IgD-negative memory B cell (primary cell): ENCODE data around the gene HSDL2. TPM values are rescaled to one million over a fixed set of nuclear protein-coding genes. Genes with fewer than 3 reads are reported as not detected.
"Not testable (repeated sequence)": the region's sequence is repeated elsewhere in the genome, so short reads cannot be mapped to it uniquely, and the experiment has no call there.

Source experiments
- H3K27ac Mint-ChIP-seq, 3 donors: one replicate each; pipeline ENCODE4 v1.8.0; 2020 to 2022; ENCODE audit warnings: mild to moderate bottlenecking in 3 of 3, mixed read lengths in 3 of 3, moderate library complexity in 1 of 3
- H3K27me3 Mint-ChIP-seq: one replicate; pipeline ENCODE4 v1.8.0; 2021; ENCODE audit warnings: mixed read lengths
- H3K36me3 Mint-ChIP-seq: one replicate; pipeline ENCODE4 v1.8.0; 2020; ENCODE audit warnings: mild to moderate bottlenecking, mixed read lengths
- H3K4me1 Mint-ChIP-seq, 3 donors: one replicate each; pipeline ENCODE4 v1.8.0; 2020 to 2022; ENCODE audit warnings: mixed read lengths in 3 of 3, mild to moderate bottlenecking in 1 of 3
- H3K4me3 Mint-ChIP-seq, 4 donors: one replicate each; pipeline ENCODE4 v1.8.0; 2020 to 2022; ENCODE audit warnings: mild to moderate bottlenecking in 4 of 4, mixed read lengths in 4 of 4, moderate library complexity in 3 of 4
- H3K9me3 Mint-ChIP-seq, 3 donors: one replicate each; pipeline ENCODE4 v1.8.0; 2020 to 2021; ENCODE audit warnings: mixed read lengths in 3 of 3, mild to moderate bottlenecking in 1 of 3
- polyA plus RNA-seq: library from polyadenylated mRNA; unstranded; fragments of 300-500 nt; fragmentation: Illumina TruSeq; gene quantifications from one replicate; pipeline ENCODE4 v1.2.3, GENCODE V29; 2021

HSDL2 gene
- polyA plus RNA-seq, 1 donor from 2014 or later, result 20.5 TPM

DNA sequence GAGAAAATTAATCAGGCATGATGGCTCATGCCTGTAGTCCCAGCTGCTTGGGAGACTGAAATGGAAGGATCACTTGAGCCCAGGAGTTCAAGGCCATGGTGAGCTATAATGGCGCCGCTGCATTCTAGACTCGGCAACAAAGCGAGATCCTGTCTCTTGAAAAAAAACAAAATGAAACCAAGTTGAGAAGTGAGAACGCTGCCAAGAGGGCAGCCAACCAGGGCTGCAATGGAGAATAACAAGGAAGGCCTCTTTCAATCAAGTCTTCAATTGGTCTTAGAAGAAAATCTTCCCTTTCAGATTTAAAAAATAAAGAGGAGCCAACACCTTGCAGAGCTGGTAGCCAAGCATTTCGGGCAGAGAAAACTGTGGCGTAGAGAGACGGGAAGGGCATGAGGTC lies 121.4 kb downstream of the HSDL2 start:
- Mint-ChIP-seq H3K36me3 (peaks cover 4% of the 10 kb centered on the region), H3K9me3 (no peaks in the 10 kb centered on the region), H3K27ac (no peak overlapping the region), H3K27me3 (no peaks in the 10 kb centered on the region), H3K4me1 (no peaks in the 10 kb centered on the region), H3K4me3 (no peak overlapping the region)

- Mint-ChIP-seq H3K4me3 (no peak overlapping the region), H3K9me3 (no peaks in the 10 kb centered on the region), H3K27ac (peak overlapping the region in 1 of 3 donors; percentile 39), H3K36me3 (peaks cover 4% of the 10 kb centered on the region), H3K27me3 (no peaks in the 10 kb centered on the region), H3K4me1 (no peaks in the 10 kb centered on the region)
These were observed 122.5 kb downstream of the HSDL2 start for GRCh38 chr9:112502175-112502946.

DNA sequence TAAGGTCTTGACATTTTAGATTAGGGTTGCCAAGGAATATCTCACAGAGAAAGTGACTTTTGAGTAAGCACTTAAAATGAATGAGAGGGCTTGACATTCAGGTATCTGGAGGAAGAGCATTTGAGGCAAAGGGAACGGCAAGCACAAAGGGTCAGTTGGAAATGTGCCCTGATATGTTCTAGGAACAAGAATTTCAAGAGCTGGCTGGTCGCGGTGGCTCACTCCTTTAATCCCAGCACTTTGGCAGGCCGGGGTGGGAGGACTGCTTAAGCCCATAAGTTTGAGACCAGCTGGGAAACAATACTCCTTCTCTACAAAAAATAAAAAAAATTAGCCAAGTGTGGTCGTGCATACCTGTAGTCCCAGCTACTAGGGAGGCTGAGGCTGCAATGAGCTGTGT lies 123.3 kb downstream of the HSDL2 start:
- peaks cover 4% of the 10 kb centered on the region for H3K36me3 Mint-ChIP-seq
- no peaks in the 10 kb centered on the region for H3K27me3 Mint-ChIP-seq
- H3K4me3 Mint-ChIP-seq, result peak overlapping the region in 1 of 4 donors; percentile 33
- H3K9me3 Mint-ChIP-seq, result no peaks in the 10 kb centered on the region
- H3K4me1 Mint-ChIP-seq, result no peaks in the 10 kb centered on the region
- no peak overlapping the region for H3K27ac Mint-ChIP-seq

DNA sequence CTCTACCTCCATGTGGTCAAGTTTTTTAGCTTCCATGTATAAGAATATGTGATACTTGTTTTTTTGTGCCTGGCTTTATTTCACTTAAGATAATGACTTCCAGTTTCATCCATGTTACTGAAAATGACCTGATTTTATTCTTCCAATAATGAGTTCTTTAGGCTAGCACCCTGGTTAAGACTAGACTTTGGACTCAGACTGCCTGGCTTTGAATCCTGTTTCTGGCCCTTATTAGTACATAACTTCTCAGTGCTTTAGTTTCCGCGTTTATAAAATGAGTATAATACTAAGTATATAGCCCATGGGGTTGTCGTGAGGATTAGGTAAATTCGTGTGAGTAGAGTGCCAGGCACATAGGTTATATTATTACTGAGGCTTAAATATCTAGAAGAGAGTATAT lies 125.2 kb downstream of the HSDL2 start:
- H3K36me3 Mint-ChIP-seq, result peaks cover 4% of the 10 kb centered on the region
- H3K4me1 Mint-ChIP-seq, result no peaks in the 10 kb centered on the region
- no peaks in the 10 kb centered on the region for H3K27me3 Mint-ChIP-seq
- H3K9me3 Mint-ChIP-seq, result no peaks in the 10 kb centered on the region
- no peak overlapping the region for H3K4me3 Mint-ChIP-seq
- no peak overlapping the region for H3K27ac Mint-ChIP-seq

DNA sequence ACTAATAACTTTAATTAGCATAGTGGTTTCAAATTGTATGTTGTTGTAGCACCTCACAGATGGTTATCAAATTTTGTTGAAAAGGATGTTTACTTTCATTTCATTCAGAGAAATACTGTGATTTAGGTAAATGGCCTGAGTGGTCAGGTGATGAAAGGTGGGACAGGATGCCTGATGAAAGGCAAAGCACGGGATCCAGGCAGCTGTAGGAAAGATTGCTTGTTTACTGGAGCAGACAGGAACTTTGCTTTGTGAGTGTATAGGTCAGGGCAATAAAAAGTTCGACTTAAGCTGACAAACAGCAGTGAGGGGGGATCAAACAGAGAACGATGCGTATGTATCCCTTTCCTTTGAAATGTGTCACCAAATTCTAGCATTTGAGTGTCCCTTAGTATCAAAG lies 125.7 kb downstream of the HSDL2 start:
- H3K4me3 Mint-ChIP-seq, result no peak overlapping the region
- H3K36me3 Mint-ChIP-seq, result peaks cover 4% of the 10 kb centered on the region
- no peak overlapping the region for H3K27ac Mint-ChIP-seq
- no peaks in the 10 kb centered on the region for H3K9me3 Mint-ChIP-seq
- H3K4me1 Mint-ChIP-seq, result no peaks in the 10 kb centered on the region
- no peaks in the 10 kb centered on the region for H3K27me3 Mint-ChIP-seq

DNA sequence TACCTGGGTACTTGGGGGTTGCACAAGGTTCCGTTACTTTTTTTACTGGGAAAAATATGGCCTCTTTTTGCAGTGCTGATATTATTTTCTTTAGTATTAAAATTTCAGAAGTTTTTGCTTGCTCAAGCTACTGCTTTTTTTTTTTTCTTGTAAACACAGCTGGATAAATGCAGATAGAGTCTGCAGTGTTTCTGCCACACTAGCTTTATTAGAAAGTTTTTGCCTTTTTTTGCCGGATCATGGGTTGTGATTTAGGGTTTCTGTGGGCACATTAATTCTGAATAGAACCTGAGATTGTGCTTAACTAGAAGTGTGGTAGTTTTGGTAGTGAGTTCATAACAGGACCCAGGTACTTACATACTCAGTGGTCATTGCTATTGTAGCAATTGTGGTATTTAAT lies 126.7 kb downstream of the HSDL2 start:
- no peaks in the 10 kb centered on the region for H3K4me1 Mint-ChIP-seq
- H3K4me3 Mint-ChIP-seq, result no peak overlapping the region
- H3K27ac Mint-ChIP-seq, result peak overlapping the region in 1 of 3 donors; percentile 4
- no peaks in the 10 kb centered on the region for H3K27me3 Mint-ChIP-seq
- H3K9me3 Mint-ChIP-seq, result no peaks in the 10 kb centered on the region
- H3K36me3 Mint-ChIP-seq, result peaks cover 4% of the 10 kb centered on the region

- Mint-ChIP-seq H3K27me3 (no peaks in the 10 kb centered on the region), H3K27ac (no peak overlapping the region), H3K4me3 (no peak overlapping the region)
These were observed 127.2 kb downstream of the HSDL2 start for GRCh38 chr9:112507001-112507680.

GRCh38 chr9:112508377-112508776 lies 128.5 kb downstream of the HSDL2 start:
- Mint-ChIP-seq H3K27ac (no peak overlapping the region), H3K9me3 (no peaks in the 10 kb centered on the region), H3K4me3 (no peak overlapping the region), H3K36me3 (no peaks in the 10 kb centered on the region), H3K4me1 (no peaks in the 10 kb centered on the region), H3K27me3 (no peaks in the 10 kb centered on the region)

More at GRCh38 chr9:112507001-112507680, 127.2 kb downstream of the HSDL2 start:
- no peaks in the 10 kb centered on the region for H3K4me1 Mint-ChIP-seq
- H3K9me3 Mint-ChIP-seq, result no peaks in the 10 kb centered on the region
- H3K36me3 Mint-ChIP-seq, result peaks cover 4% of the 10 kb centered on the region

DNA sequence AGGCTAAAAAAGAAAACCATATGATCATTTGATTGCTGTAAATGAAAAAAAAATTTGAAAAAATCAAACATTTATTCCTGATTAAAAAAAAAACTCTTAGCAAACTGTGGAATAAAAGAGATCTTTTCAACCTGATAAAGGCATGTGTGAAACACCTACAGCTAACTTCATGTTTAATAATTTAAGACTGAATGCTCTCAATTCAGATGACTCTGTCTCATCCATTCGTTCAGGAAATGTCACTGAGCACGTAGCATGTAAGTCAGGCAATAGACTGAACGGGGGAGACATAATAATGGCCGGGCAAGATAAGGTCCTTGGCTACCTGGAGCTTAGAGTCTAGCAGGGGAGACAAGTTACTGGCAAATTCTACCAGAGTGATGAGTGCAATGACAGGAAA lies 132.5 kb downstream of the HSDL2 start:
- H3K27ac Mint-ChIP-seq, H3K36me3 Mint-ChIP-seq, H3K27me3 Mint-ChIP-seq, H3K4me1 Mint-ChIP-seq, H3K9me3 Mint-ChIP-seq, H3K4me3 Mint-ChIP-seq: not testable (repeated sequence)

GRCh38 chr9:112516769-112517168 lies 136.9 kb downstream of the HSDL2 start:
- no peaks in the 10 kb centered on the region for H3K36me3 Mint-ChIP-seq
- H3K27ac Mint-ChIP-seq, result no peak overlapping the region
- H3K4me3 Mint-ChIP-seq, result no peak overlapping the region
- H3K9me3 Mint-ChIP-seq, result no peaks in the 10 kb centered on the region
- H3K4me1 Mint-ChIP-seq, result peaks cover 0 to 1% (median 0%) of the 10 kb centered on the region in 3 donors
- no peaks in the 10 kb centered on the region for H3K27me3 Mint-ChIP-seq

DNA sequence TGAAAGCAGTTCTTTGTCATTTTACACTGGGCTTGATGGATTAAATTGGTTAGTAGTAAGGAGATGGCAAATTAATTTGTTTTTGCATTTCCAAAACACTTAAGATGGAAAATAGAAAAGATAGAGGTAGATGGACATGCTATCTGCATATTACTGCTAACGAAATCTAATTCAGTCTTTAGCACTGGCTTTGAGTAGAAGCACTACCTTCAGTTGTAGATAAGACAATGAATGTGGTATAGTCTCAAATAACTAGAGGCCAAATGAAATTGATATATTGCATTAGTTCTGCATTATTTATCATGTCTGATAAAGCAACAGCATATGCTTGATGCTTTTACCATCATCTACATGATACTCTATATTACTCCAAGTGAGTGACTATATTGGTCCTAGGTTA lies 140.2 kb downstream of the HSDL2 start:
- H3K36me3 Mint-ChIP-seq, result no peaks in the 10 kb centered on the region
- H3K9me3 Mint-ChIP-seq, result no peaks in the 10 kb centered on the region
- no peak overlapping the region for H3K4me3 Mint-ChIP-seq
- no peaks in the 10 kb centered on the region for H3K27me3 Mint-ChIP-seq
- H3K27ac Mint-ChIP-seq, result no peak overlapping the region
- H3K4me1 Mint-ChIP-seq, result peaks cover 0 to 1% (median 0%) of the 10 kb centered on the region in 3 donors

- Mint-ChIP-seq H3K4me3 (no peak overlapping the region), H3K9me3 (no peaks in the 10 kb centered on the region), H3K27ac (no peak overlapping the region), H3K36me3 (no peaks in the 10 kb centered on the region), H3K4me1 (peaks cover 0 to 1% (median 0%) of the 10 kb centered on the region in 3 donors), H3K27me3 (no peaks in the 10 kb centered on the region)
These were observed 140.7 kb downstream of the HSDL2 start for GRCh38 chr9:112520656-112521055.

Other genes with a start within 250 kb of the HSDL2 start
- gene SUSD1, start 204.8 kb upstream of the HSDL2 start, polyA plus RNA-seq, result 3.4 TPM
- gene PTBP3, start 46.5 kb upstream of the HSDL2 start, polyA plus RNA-seq, result 32.7 TPM
- gene KIAA1958, start 106.7 kb downstream of the HSDL2 start, polyA plus RNA-seq, result 0.98 TPM